SK-N-SH treated with all-trans-retinoic acid at 6 μM for 48 hours (cell line): ENCODE data around the gene TMC8.

ENCODE experiments used
- ATAC-seq: fragments of 200-7000 bp; cut with Tn5 transposase; 3 replicates; pipeline ENCODE4 v1.9.1; 2020; ENCODE audit warnings: mild to moderate bottlenecking, moderate library complexity
- ARNTL ChIP-seq: fragments of 450-650 bp; formaldehyde crosslinking; IDR thresholded peaks from 2 replicates; pipeline ENCODE4 v1.5.0; 2020; ENCODE audit warnings: low read depth, mild to moderate bottlenecking, moderate library complexity, borderline replicate concordance
- BACH2 ChIP-seq: fragments of 250-450 bp; sonication (Bioruptor Pico); IDR thresholded peaks from 2 replicates; pipeline ENCODE4 v1.9.0; 2021; ENCODE audit warnings: mild to moderate bottlenecking, borderline replicate concordance
- CSDC2 ChIP-seq: fragments of 250-450 bp; sonication (Bioruptor Pico); IDR thresholded peaks from 2 replicates; pipeline ENCODE4 v1.5.0; 2020; ENCODE audit warnings: mild to moderate bottlenecking, moderate library complexity
- ESRRG ChIP-seq: fragments of 250-450 bp; sonication (Bioruptor Pico); IDR thresholded peaks from 2 replicates; pipeline ENCODE4 v1.6.1; 2021; ENCODE audit warnings: mild to moderate bottlenecking
- ISL1 ChIP-seq: fragments of 250-450 bp; sonication (Bioruptor Pico); IDR thresholded peaks from 2 replicates; pipeline ENCODE4 v2.1.2; 2022; ENCODE audit warnings: mild to moderate bottlenecking, moderate library complexity
- OSR1 ChIP-seq: fragments of 250-450 bp; sonication (Bioruptor Pico); IDR thresholded peaks from 2 replicates; pipeline ENCODE4 v1.8.0; 2022; ENCODE audit warnings: moderate library complexity, mild to moderate bottlenecking, inconsistent platforms
- PPARA ChIP-seq: fragments of 250-450 bp; sonication (Bioruptor Pico); IDR thresholded peaks from 2 replicates; pipeline ENCODE4 v1.5.0; 2020; ENCODE audit warnings: mild to moderate bottlenecking, borderline replicate concordance
- RARB ChIP-seq: fragments of 250-450 bp; sonication (Bioruptor Pico); IDR thresholded peaks from 2 replicates; pipeline ENCODE4 v1.8.0; 2021; ENCODE audit warnings: mild to moderate bottlenecking, moderate library complexity
- SNAI2 ChIP-seq: fragments of 250-450 bp; sonication (Bioruptor Pico); IDR thresholded peaks from 2 replicates; pipeline ENCODE4 v1.5.0; 2020; ENCODE audit warnings: mild to moderate bottlenecking, moderate library complexity
- TCF4 ChIP-seq: fragments of 250-450 bp; sonication (Bioruptor Pico); IDR thresholded peaks from 2 replicates; pipeline ENCODE4 v1.8.0; 2021; ENCODE audit warnings: mild to moderate bottlenecking, moderate library complexity, borderline replicate concordance
- TOX ChIP-seq: fragments of 250-450 bp; sonication (Bioruptor Pico); IDR thresholded peaks from 2 replicates; pipeline ENCODE4 v1.8.0; 2021; ENCODE audit warnings: mild to moderate bottlenecking, moderate library complexity, borderline replicate concordance
- ZC3H10 ChIP-seq: fragments of 250-450 bp; sonication (Bioruptor Pico); IDR thresholded peaks from 2 replicates; pipeline ENCODE4 v1.5.1; 2021; ENCODE audit warnings: mild to moderate bottlenecking, moderate library complexity
- ZFP3 ChIP-seq: fragments of 250-450 bp; sonication (Bioruptor Pico); IDR thresholded peaks from 2 replicates; pipeline ENCODE4 v1.5.0; 2020; ENCODE audit warnings: mild to moderate bottlenecking, moderate library complexity
- ZFP30 ChIP-seq: fragments of 450-650 bp; formaldehyde crosslinking; IDR thresholded peaks from 2 replicates; pipeline ENCODE4 v1.5.0; 2022; ENCODE audit warnings: mild to moderate bottlenecking, moderate library complexity
- ZNF565 ChIP-seq: fragments of 450-650 bp; formaldehyde crosslinking; conservative IDR thresholded peaks from 2 replicates; pipeline ENCODE4 v1.5.0; 2020; ENCODE audit warnings: low read depth, mild to moderate bottlenecking, moderate library complexity
- ZNF70 ChIP-seq: fragments of 450-650 bp; formaldehyde crosslinking; IDR thresholded peaks from 2 replicates; pipeline ENCODE4 v1.5.0; 2020; ENCODE audit warnings: mild to moderate bottlenecking, moderate library complexity
- ZNF8 ChIP-seq: fragments of 450-650 bp; formaldehyde crosslinking; IDR thresholded peaks from 2 replicates; pipeline ENCODE4 v1.5.0; 2020; ENCODE audit warnings: mild to moderate bottlenecking, moderate library complexity
- TF ChIP-seq, protein P1 (sequence below): fragments of 250-450 bp; sonication (Bioruptor Pico); IDR thresholded peaks from 2 replicates; pipeline ENCODE4 v1.5.1; 2020; ENCODE audit warnings: low read depth, mild to moderate bottlenecking, moderate library complexity
- TF ChIP-seq, protein P2 (sequence below): fragments of 250-450 bp; sonication (Bioruptor Pico); IDR thresholded peaks from 2 replicates; pipeline ENCODE4 v1.8.0; 2020; ENCODE audit warnings: mild to moderate bottlenecking, moderate library complexity, borderline replicate concordance
- TF ChIP-seq, protein P3 (sequence below): fragments of 250-450 bp; sonication (Bioruptor Pico); IDR thresholded peaks from 2 replicates; pipeline ENCODE4 v1.5.0; 2020; ENCODE audit warnings: mild to moderate bottlenecking, moderate library complexity
- TF ChIP-seq, protein P4 (sequence below): fragments of 250-450 bp; sonication (Bioruptor Pico); IDR thresholded peaks from 2 replicates; pipeline ENCODE4 v1.5.1; 2021; ENCODE audit warnings: mild to moderate bottlenecking, moderate library complexity

The TMC8 gene

DNA sequence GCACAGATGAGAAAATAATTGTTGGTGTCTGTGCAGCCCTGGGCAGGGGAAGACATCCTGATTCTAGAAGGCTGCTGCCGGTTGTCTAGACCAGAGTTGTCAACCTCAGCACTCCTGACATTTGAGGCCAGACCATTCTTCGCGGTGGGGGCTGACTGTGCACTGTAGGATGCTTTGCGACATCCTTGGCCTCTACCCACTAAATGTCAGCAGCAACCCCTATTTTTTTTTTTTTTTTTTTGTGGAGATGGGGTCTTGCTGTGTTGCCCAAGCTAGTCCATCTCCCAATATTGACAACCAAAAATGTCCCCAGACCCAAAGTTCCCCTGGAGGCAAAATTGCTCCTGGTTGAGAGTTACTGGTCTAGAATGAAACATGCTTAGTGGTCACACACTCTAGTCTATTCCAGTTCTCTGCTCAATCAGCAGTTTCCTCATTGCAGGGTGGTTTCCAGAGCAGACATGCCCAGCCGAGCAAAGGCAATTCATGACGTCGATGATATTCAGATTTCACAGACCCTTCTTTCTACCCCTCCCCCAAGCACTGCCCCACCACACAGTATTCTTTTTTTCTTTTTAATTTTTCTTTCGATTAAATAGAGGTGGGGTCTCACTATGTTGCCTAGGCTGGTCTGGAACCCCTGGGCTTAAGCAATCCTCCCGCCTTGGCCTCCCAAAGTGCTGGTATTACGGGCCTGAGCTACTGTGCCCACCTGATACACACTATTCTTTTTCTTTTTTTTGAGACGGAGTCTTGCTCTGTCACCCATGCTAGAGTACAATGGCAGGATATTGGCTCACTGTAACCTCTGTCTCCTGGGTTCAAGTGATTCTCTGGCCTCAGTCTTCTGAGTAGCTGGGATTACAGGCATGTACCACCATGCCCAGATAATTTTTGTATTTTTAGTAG is 24.6 kb downstream of the TMC8 start:
- TF ChIP-seq TCF4 = no peak
- TF ChIP-seq ARNTL (CRISPR knock-in tag) = no peak
- TF ChIP-seq ZNF8 (CRISPR knock-in tag) = no peak
- no peak for TF ChIP-seq ZC3H10 (CRISPR knock-in tag)
- TF ChIP-seq SNAI2 (CRISPR knock-in tag) = no peak
- no peak for TF ChIP-seq TOX (CRISPR knock-in tag)
- TF ChIP-seq RARB (CRISPR knock-in tag) = no peak
- TF ChIP-seq, protein P1, sequence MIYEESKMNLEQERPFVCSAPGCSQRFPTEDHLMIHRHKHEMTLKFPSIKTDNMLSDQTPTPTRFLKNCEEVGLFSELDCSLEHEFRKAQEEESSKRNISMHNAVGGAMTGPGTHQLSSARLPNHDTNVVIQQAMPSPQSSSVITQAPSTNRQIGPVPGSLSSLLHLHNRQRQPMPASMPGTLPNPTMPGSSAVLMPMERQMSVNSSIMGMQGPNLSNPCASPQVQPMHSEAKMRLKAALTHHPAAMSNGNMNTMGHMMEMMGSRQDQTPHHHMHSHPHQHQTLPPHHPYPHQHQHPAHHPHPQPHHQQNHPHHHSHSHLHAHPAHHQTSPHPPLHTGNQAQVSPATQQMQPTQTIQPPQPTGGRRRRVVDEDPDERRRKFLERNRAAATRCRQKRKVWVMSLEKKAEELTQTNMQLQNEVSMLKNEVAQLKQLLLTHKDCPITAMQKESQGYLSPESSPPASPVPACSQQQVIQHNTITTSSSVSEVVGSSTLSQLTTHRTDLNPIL (CRISPR knock-in tag) = no peak
- TF ChIP-seq CSDC2 (CRISPR knock-in tag) = no peak
- TF ChIP-seq, protein P2, sequence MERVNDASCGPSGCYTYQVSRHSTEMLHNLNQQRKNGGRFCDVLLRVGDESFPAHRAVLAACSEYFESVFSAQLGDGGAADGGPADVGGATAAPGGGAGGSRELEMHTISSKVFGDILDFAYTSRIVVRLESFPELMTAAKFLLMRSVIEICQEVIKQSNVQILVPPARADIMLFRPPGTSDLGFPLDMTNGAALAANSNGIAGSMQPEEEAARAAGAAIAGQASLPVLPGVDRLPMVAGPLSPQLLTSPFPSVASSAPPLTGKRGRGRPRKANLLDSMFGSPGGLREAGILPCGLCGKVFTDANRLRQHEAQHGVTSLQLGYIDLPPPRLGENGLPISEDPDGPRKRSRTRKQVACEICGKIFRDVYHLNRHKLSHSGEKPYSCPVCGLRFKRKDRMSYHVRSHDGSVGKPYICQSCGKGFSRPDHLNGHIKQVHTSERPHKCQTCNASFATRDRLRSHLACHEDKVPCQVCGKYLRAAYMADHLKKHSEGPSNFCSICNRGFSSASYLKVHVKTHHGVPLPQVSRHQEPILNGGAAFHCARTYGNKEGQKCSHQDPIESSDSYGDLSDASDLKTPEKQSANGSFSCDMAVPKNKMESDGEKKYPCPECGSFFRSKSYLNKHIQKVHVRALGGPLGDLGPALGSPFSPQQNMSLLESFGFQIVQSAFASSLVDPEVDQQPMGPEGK (CRISPR knock-in tag) = no peak
- TF ChIP-seq BACH2 (CRISPR knock-in tag) = no peak
- no peak for TF ChIP-seq ZFP3 (CRISPR knock-in tag)
- no peak for TF ChIP-seq OSR1 (CRISPR knock-in tag)
- no peak for TF ChIP-seq PPARA
- no peak for TF ChIP-seq ZNF70 (CRISPR knock-in tag)
- no peak for TF ChIP-seq ESRRG
- TF ChIP-seq ZNF565 (CRISPR knock-in tag) = no peak
- TF ChIP-seq, protein P3, sequence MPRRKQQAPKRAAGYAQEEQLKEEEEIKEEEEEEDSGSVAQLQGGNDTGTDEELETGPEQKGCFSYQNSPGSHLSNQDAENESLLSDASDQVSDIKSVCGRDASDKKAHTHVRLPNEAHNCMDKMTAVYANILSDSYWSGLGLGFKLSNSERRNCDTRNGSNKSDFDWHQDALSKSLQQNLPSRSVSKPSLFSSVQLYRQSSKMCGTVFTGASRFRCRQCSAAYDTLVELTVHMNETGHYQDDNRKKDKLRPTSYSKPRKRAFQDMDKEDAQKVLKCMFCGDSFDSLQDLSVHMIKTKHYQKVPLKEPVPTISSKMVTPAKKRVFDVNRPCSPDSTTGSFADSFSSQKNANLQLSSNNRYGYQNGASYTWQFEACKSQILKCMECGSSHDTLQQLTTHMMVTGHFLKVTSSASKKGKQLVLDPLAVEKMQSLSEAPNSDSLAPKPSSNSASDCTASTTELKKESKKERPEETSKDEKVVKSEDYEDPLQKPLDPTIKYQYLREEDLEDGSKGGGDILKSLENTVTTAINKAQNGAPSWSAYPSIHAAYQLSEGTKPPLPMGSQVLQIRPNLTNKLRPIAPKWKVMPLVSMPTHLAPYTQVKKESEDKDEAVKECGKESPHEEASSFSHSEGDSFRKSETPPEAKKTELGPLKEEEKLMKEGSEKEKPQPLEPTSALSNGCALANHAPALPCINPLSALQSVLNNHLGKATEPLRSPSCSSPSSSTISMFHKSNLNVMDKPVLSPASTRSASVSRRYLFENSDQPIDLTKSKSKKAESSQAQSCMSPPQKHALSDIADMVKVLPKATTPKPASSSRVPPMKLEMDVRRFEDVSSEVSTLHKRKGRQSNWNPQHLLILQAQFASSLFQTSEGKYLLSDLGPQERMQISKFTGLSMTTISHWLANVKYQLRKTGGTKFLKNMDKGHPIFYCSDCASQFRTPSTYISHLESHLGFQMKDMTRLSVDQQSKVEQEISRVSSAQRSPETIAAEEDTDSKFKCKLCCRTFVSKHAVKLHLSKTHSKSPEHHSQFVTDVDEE (CRISPR knock-in tag) = no peak
- TF ChIP-seq, protein P4, sequence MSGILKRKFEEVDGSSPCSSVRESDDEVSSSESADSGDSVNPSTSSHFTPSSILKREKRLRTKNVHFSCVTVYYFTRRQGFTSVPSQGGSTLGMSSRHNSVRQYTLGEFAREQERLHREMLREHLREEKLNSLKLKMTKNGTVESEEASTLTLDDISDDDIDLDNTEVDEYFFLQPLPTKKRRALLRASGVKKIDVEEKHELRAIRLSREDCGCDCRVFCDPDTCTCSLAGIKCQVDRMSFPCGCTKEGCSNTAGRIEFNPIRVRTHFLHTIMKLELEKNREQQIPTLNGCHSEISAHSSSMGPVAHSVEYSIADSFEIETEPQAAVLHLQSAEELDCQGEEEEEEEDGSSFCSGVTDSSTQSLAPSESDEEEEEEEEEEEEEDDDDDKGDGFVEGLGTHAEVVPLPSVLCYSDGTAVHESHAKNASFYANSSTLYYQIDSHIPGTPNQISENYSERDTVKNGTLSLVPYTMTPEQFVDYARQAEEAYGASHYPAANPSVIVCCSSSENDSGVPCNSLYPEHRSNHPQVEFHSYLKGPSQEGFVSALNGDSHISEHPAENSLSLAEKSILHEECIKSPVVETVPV (CRISPR knock-in tag) = no peak
- ATAC-seq = no peak

DNA sequence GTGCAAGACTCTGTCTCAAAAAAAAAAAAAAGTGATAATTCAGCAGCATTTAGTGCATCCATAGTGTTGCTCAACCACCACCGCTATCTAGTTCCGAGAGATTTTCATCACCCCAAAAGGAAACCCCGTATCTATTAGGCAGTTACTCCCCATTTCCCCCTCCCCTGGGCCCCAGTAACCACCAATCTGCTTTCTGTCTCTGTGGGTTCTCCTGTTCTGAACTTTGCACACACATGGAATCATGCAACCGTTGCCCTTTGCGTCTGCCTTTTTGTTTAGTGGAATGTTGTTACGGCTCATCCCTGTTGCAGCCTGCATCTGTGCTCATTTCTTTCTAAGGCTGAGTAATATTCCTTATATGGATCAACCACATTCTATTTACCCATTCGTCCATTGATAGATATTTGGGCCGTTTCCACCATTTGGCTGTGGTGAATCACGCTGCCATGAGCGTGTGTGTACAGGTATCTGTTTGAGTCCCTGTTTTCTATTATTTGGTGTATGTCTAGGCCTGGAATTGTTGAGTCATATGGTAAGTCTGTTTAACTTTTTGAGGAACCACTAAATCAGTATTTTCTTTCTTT is 29.1 kb downstream of the TMC8 start:
- no peak for ATAC-seq
- no peak for TF ChIP-seq TOX (CRISPR knock-in tag)
- no peak for TF ChIP-seq CSDC2 (CRISPR knock-in tag)
- TF ChIP-seq RARB (CRISPR knock-in tag) = no peak
- no peak for TF ChIP-seq ZFP30 (CRISPR knock-in tag)
- no peak for TF ChIP-seq ISL1

DNA sequence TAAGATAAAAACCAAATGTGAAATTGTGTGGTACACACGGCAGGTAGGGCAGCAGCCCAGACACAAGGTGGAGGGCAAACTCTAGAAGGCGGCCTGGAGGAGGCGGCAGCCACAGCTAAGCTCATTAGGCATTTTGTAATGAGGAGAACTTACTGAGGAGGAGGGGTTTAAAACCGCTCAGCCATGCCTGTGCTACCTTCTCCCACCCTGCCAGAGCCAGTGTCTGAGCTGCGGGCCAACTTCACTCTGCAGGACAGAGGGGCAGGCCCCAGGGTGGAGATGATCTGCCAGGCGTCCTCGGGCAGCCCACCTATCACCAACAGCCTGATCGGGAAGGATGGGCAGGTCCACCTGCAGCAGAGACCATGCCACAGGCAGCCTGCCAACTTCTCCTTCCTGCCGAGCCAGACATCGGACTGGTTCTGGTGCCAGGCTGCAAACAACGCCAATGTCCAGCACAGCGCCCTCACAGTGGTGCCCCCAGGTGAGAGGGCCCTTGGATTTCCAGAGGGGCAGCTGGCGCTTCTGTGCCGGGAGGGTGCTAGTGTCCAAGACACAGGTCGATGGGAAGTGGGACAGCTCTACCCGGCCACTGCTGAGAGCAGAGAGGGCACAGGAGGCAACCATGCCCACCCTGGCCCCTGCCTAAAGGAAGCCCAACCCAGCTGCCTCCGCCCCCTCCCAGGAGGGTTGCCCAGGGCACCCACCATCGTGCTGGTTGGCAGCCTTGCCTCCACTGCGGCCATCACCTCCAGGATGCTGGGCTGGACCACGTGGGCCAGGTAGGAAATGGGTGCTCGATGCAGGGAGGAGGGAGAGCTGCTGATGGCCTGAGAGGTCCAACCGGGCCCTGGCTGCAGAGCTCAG is 33.5 kb downstream of the TMC8 start:
- no peak for ATAC-seq
- no peak for TF ChIP-seq BACH2 (CRISPR knock-in tag)
- TF ChIP-seq, all 23 proteins: peak for 0
